IMR-90 (cell line): ENCODE data around the gene CD2BP2. TPM values are rescaled to one million over a fixed set of nuclear protein-coding genes. Genes with fewer than 3 reads are reported as not detected.

Experiments used
- ATAC-seq: fragments of 200-7000 bp; cut with Tn5 transposase; 2 replicates; pipeline ENCODE4 v1.9.1; 2020; ENCODE audit warnings: low read depth, mild to moderate bottlenecking, moderate library complexity
- BruUV-seq: library from RNA; stranded (reverse); fragments of 400-500 nt; replicated peaks from 2 replicates; lab custom pipeline; 2021; lab: Mats Ljungman, UMichigan
- CTCF ChIA-PET: fragments of 300-600 bp; formaldehyde crosslinking; extraction: SDS; loops from one replicate; lab custom pipeline; 2021; ENCODE audit warnings: antibody characterized with exemption; lab: Yijun Ruan, JAX
- POLR2A ChIA-PET: fragments of 300-600 bp; sonication (Branson Sonifier 250); formaldehyde crosslinking; loops from one replicate; lab custom pipeline; 2022; ENCODE audit warnings: antibody characterized with exemption; ENCODE audit not compliant: unreplicated experiment; lab: Charles Lee
- DNase-seq: peaks from one replicate; pipeline ENCODE4 v3.0.0; 2013
- H2AFZ ChIP-seq: replicated peaks from 2 replicates; pipeline ENCODE3; 2013; ENCODE audit warnings: low read length, mild to moderate bottlenecking; ENCODE audit not compliant: poor library complexity
- H2AK5ac ChIP-seq: 2 replicates; pipeline ENCODE4 v1.6.1; 2013; ENCODE audit warnings: low read depth, low read length, inconsistent platforms
- H2AK9ac ChIP-seq: replicated peaks from 2 replicates; pipeline ENCODE3; 2013; ENCODE audit warnings: mild to moderate bottlenecking, low read depth, low read length, moderate library complexity; ENCODE audit not compliant: poor library complexity
- H2BK120ac ChIP-seq: 2 replicates; pipeline ENCODE4 v1.6.1; 2013; ENCODE audit warnings: low read depth, low read length, inconsistent platforms
- H2BK15ac ChIP-seq: 3 replicates; pipeline ENCODE4 v1.6.1; 2013; ENCODE audit warnings: low read depth, low read length, inconsistent platforms
- H2BK20ac ChIP-seq: 2 replicates; pipeline ENCODE4 v1.6.1; 2013; ENCODE audit warnings: low read depth, mild to moderate bottlenecking, inconsistent platforms, low read length, moderate library complexity
- H2BK5ac ChIP-seq: 2 replicates; pipeline ENCODE4 v1.6.1; 2013; ENCODE audit warnings: mild to moderate bottlenecking, low read depth, low read length, inconsistent platforms; ENCODE audit not compliant: poor library complexity, severe bottlenecking
- H3K14ac ChIP-seq: replicated peaks from 2 replicates; pipeline ENCODE4 v1.6.1; 2013; ENCODE audit warnings: low read depth, low read length, inconsistent platforms
- H3K18ac ChIP-seq: 2 replicates; pipeline ENCODE4 v1.6.1; 2013; ENCODE audit warnings: low read depth, low read length, control low read depth
- H3K23ac ChIP-seq: 2 replicates; pipeline ENCODE4 v1.6.1; 2013; ENCODE audit warnings: low read depth, low read length, inconsistent platforms
- H3K27ac ChIP-seq: 2 replicates; pipeline ENCODE4 v1.5.1; 2013; ENCODE audit warnings: mild to moderate bottlenecking, control low read depth, low read length; ENCODE audit not compliant: insufficient read depth
- H3K27me3 ChIP-seq: 2 replicates; pipeline ENCODE4 v1.6.1; 2013; ENCODE audit warnings: low read length; ENCODE audit not compliant: control insufficient read depth, insufficient read depth
- H3K36me3 ChIP-seq: 2 replicates; pipeline ENCODE4 v1.6.1; 2013; ENCODE audit warnings: low read length, mixed read lengths; ENCODE audit not compliant: control insufficient read depth, insufficient read depth
- H3K4ac ChIP-seq: 2 replicates; pipeline ENCODE4 v1.6.1; 2013; ENCODE audit warnings: low read depth, low read length, inconsistent platforms
- H3K4me1 ChIP-seq: 2 replicates; pipeline ENCODE4 v1.6.1; 2013; ENCODE audit warnings: low read length, mixed read lengths; ENCODE audit not compliant: control insufficient read depth, insufficient read depth
- H3K4me2 ChIP-seq: 2 replicates; pipeline ENCODE4 v1.6.1; 2013; ENCODE audit warnings: low read depth, mild to moderate bottlenecking, control low read depth, low read length, moderate library complexity
- H3K4me3 ChIP-seq: 2 replicates; pipeline ENCODE4 v1.5.1; 2013; ENCODE audit warnings: low read depth, mild to moderate bottlenecking, control low read depth, low read length, moderate library complexity; ENCODE audit not compliant: insufficient read depth
- H3K56ac ChIP-seq: 2 replicates; pipeline ENCODE4 v1.6.1; 2013; ENCODE audit warnings: low read length, inconsistent platforms; ENCODE audit not compliant: insufficient read depth; ENCODE audit errors: extremely low read depth
- H3K79me1 ChIP-seq, 2 experiments: 2 replicates each; pipeline ENCODE4 v1.6.1; 2013; ENCODE audit warnings: low read length in 2 of 2, inconsistent platforms in 1 of 2, low read depth in 1 of 2
- H3K9ac ChIP-seq: 2 replicates; pipeline ENCODE4 v1.6.1; 2013; ENCODE audit warnings: low read depth, low read length, control low read depth
- H3K9me1 ChIP-seq: 2 replicates; pipeline ENCODE4 v1.6.1; 2013; ENCODE audit warnings: low read length, inconsistent platforms; ENCODE audit not compliant: insufficient read depth
- H3K9me3 ChIP-seq: 2 replicates; pipeline ENCODE4 v1.6.1; 2013; ENCODE audit warnings: low read length; ENCODE audit not compliant: control insufficient read depth, insufficient read depth
- H4K20me1 ChIP-seq: 2 replicates; pipeline ENCODE4 v1.6.1; 2013; ENCODE audit warnings: low read length, inconsistent platforms; ENCODE audit not compliant: insufficient read depth
- H4K5ac ChIP-seq: 2 replicates; pipeline ENCODE4 v1.6.1; 2013; ENCODE audit warnings: mild to moderate bottlenecking, low read depth, low read length, control low read depth
- H4K8ac ChIP-seq, 2 experiments: 2 replicates each; pipeline ENCODE4 v1.6.1; 2013; ENCODE audit warnings: low read depth in 2 of 2, low read length in 2 of 2, control low read depth in 1 of 2, inconsistent platforms in 1 of 2
- H4K91ac ChIP-seq: 2 replicates; pipeline ENCODE4 v1.6.1; 2013; ENCODE audit warnings: low read depth, low read length, inconsistent platforms; ENCODE audit not compliant: insufficient read depth
- BHLHE40 ChIP-seq: fragments of 150-350 bp; IDR thresholded peaks from 2 replicates; pipeline ENCODE4 v1.6.1; 2016; ENCODE audit warnings: mild to moderate bottlenecking, low read depth, low read length
- MAFK ChIP-seq: IDR thresholded peaks from 2 replicates; pipeline ENCODE4 v1.6.1; 2012; ENCODE audit warnings: low read depth, low read length, improper control_type of control experiment
- MAZ ChIP-seq: IDR thresholded peaks from 2 replicates; pipeline ENCODE4 v1.6.1; 2012; ENCODE audit warnings: low read depth, mild to moderate bottlenecking, low read length, improper control_type of control experiment, moderate library complexity, borderline replicate concordance
- MXI1 ChIP-seq: IDR thresholded peaks from 2 replicates; pipeline ENCODE4 v1.6.1; 2012; ENCODE audit warnings: low read depth, mild to moderate bottlenecking, low read length, moderate library complexity, borderline replicate concordance
- NFE2L2 ChIP-seq: fragments of 150-350 bp; IDR thresholded peaks from 2 replicates; pipeline ENCODE4 v1.6.1; 2016; ENCODE audit warnings: low read depth, mild to moderate bottlenecking, low read length
- POLR2A ChIP-seq: IDR thresholded peaks from 2 replicates; pipeline ENCODE4 v1.6.1; 2012; ENCODE audit warnings: mild to moderate bottlenecking, low read depth, low read length
- RAD21 ChIP-seq: IDR thresholded peaks from 2 replicates; pipeline ENCODE4 v1.6.1; 2012; ENCODE audit warnings: low read length, improper control_type of control experiment
- RCOR1 ChIP-seq: IDR thresholded peaks from 2 replicates; pipeline ENCODE4 v1.6.1; 2012; ENCODE audit warnings: mild to moderate bottlenecking, low read length, improper control_type of control experiment; ENCODE audit not compliant: insufficient replicate concordance
- SMC3 ChIP-seq: fragments of 150-350 bp; IDR thresholded peaks from 2 replicates; pipeline ENCODE4 v1.6.1; 2016; ENCODE audit warnings: low read depth, mild to moderate bottlenecking, antibody characterized with exemption, low read length, moderate library complexity
- WGBS, 2 experiments: methylation state at CpG; one replicate each; pipeline versions ENCODE4 v1.1.5 to v1.1.7; 2013; ENCODE audit warnings: missing lambda C conversion rate in 2 of 2; ENCODE audit not compliant: insufficient read length in 1 of 2; ENCODE audit errors: extremely low coverage in 2 of 2; 5-methylcytosine and 5-hydroxymethylcytosine counted together
- dilution Hi-C: fragments of 300-500 bp; cut with HindIII; formaldehyde crosslinking; loops from one replicate; pipeline ENCODE4 v1.14.3; 2018; ENCODE audit warnings: low sequenced_read_pairs; ENCODE audit not compliant: unreplicated experiment
- in situ Hi-C: fragments of 300-500 bp; cut with MboI; formaldehyde crosslinking; loops from 3 replicates; pipeline ENCODE4 v1.14.3; 2019; ENCODE audit warnings: low sequenced_read_pairs, inconsistent platforms, mixed read lengths
- intact Hi-C: fragments of 100-400 bp; cut with micrococcal nuclease; formaldehyde crosslinking; loops from 2 replicates; pipeline ENCODE4 v1.10.0; 2022
- polyA plus RNA-seq, 3 experiments: library from polyadenylated mRNA; depleted of rRNA; stranded (reverse); fragments of >200 nt; gene quantifications; 2 replicates each; pipeline ENCODE4 v1.2.3, GENCODE V29; 2012; ENCODE audit warnings: low replicate concordance in 1 of 3
- total RNA-seq: library from RNA; depleted of rRNA; stranded (reverse); fragments of >200 nt; gene quantifications from 2 replicates; pipeline ENCODE4 v1.2.3, GENCODE V29; 2012
- TF ChIP-seq, protein P1 (sequence below): fragments of 150-350 bp; IDR thresholded peaks from 2 replicates; pipeline ENCODE4 v1.6.1; 2017; ENCODE audit warnings: mild to moderate bottlenecking, antibody characterized with exemption, low read length, low read depth

CD2BP2 gene
- total and polyA plus RNA-seq, 2 of the 4 experiments (the other 2 are of a cell fraction) = 29.6 to 41.1 TPM

GRCh38 chr16:30374538-30374937, 19.4 kb upstream of the CD2BP2 start, which contains the start of gene MYL11:
Gene MYL11, plus strand, starts transcription at chr16:30374802. Its CDS starts 56 bp downstream, at chr16:30374858.
- no peak within 1 kb of the TSS for H3K4me3 ChIP-seq
- no peak within 1 kb of the TSS for H3K9ac ChIP-seq
- H3K56ac ChIP-seq = no peak within 1 kb of the TSS
- H3K4me1 ChIP-seq = peaks cover 7% of the 10 kb centered on the region
- no peak within 1 kb of the TSS for H4K8ac ChIP-seq
- DNase-seq (no peak), ATAC-seq (no peak)
- H3K27ac ChIP-seq = no peak within 1 kb of the TSS
- no CpG with 5 or more reads among the region's 6 CpGs for whole genome bisulfite sequencing, 2 experiments
- no peak within 1 kb of the TSS for H3K4ac ChIP-seq
- peaks cover 0 to 28% of the 10 kb centered on the region in 2 experiments for H3K79me1 ChIP-seq
- H3K36me3 ChIP-seq = no peaks in the 10 kb centered on the region
- H3K27me3 ChIP-seq = no peaks in the 10 kb centered on the region
- ChIA-PET CTCF (no interaction called here), POLR2A (no interaction called here)
- H4K91ac ChIP-seq = no peak within 1 kb of the TSS
- H2BK120ac ChIP-seq = no peak within 1 kb of the TSS
- no peak within 1 kb of the TSS for H4K5ac ChIP-seq
- intact Hi-C loops (no loop called here), in situ Hi-C loops (no loop called here), dilution Hi-C loops (no loop called here)
- peak within 1 kb of the TSS; percentile 82 for H2AK9ac ChIP-seq
- TF ChIP-seq RAD21 (no peak), BHLHE40 (no peak), NFE2L2 (no peak), RCOR1 (no peak), MAZ (no peak), MAFK (no peak), MXI1 (no peak), POLR2A (no peak), SMC3 (no peak)
- TF ChIP-seq, protein P1, sequence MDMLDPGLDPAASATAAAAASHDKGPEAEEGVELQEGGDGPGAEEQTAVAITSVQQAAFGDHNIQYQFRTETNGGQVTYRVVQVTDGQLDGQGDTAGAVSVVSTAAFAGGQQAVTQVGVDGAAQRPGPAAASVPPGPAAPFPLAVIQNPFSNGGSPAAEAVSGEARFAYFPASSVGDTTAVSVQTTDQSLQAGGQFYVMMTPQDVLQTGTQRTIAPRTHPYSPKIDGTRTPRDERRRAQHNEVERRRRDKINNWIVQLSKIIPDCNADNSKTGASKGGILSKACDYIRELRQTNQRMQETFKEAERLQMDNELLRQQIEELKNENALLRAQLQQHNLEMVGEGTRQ = no peak
- no peak within 1 kb of the TSS for H3K23ac ChIP-seq
- no peak within 1 kb of the TSS for H3K14ac ChIP-seq
- no peaks in the 10 kb centered on the region for H3K9me3 ChIP-seq
- no peak within 1 kb of the TSS for H2BK20ac ChIP-seq
- H3K9me1 ChIP-seq = peaks cover 16% of the 10 kb centered on the region
- H2AK5ac ChIP-seq = peak within 1 kb of the TSS; percentile 64; the same call in 1 of the 2 replicates
- no peak within 1 kb of the TSS for H2BK15ac ChIP-seq
- H2BK5ac ChIP-seq = no peak within 1 kb of the TSS
- H4K20me1 ChIP-seq = peaks cover 10% of the 10 kb centered on the region
- H3K4me2 ChIP-seq = no peak within 1 kb of the TSS
- H3K18ac ChIP-seq = no peak within 1 kb of the TSS
- H2AFZ ChIP-seq = no peak within 1 kb of the TSS
- BruUV-seq = no TSS peak
